HG02981 (cell line): ENCODE measurements around the gene PDS5B.

ENCODE experiments used
- ATAC-seq: cut with Tn5 transposase; IDR thresholded peaks from one replicate; pipeline ENCODE4 v1.9.1; 2021; ENCODE audit warnings: mild to moderate bottlenecking, moderate library complexity; ENCODE audit not compliant: unreplicated experiment

Gene PDS5B

DNA sequence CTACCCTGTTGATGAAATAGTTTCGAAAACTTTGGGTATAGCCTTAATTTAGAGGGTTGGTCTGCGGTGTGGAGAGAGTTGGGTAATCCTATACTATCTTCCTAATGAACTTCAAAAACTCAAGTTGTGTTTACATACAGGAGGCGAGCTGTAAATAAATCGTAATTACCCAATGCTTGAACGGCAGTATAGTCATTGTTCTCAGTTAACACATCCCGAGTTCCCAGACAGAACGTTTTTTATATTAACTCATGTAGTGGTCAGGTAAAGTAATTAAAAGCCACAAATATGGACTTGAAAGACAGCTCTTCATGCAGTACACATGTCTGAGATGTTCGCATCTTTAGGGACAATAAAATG lies 1.5 kb downstream of the PDS5B start:
- no peak for ATAC-seq

- no peak for ATAC-seq
These were observed 2.5 kb downstream of the PDS5B start for GRCh38 chr13:32588736-32589135.

DNA sequence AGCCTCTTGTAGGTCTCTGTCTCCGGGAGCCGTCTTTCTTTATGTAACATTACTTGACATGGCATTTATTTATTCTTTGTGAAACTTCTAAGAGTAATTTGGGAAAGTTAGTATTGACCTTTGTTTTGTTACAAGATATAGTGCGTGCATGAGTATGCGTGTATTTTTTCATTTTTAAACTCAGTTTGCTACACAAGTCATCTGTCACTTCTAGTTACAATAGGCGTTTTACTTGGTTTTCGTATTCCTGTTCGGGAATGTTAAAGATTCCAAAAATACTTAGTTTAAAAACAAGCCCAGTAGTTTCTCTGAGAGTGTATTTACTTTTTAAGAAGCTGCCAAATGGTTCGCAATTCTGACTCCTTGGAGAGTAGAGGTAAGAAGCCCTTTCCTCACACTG lies 3.2 kb downstream of the PDS5B start:
- ATAC-seq = no peak

GRCh38 chr13:32590266-32590665 lies 4.0 kb downstream of the PDS5B start:
- ATAC-seq = no peak

DNA sequence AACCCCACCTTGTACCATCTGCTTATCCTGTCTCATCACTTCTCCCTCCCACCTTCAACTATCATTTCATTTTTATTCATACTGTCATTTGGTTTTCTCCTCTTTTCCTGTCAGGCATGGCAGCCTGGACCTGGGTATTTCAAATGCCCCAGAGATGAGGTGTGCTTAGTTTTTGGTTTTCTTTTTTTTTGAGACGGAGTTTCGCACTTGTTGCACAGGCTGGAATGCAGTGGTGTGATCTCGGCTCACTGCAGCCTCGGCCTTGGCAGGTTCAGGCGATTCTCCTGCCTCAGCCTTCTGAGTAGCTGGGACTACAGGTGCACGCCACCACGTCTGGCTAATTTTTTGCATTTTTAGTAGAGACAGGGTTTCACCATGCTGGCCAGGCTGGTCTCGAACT lies 5.8 kb downstream of the PDS5B start:
- no peak for ATAC-seq

GRCh38 chr13:32594157-32594738 lies 8.0 kb downstream of the PDS5B start:
- ATAC-seq = no peak

DNA sequence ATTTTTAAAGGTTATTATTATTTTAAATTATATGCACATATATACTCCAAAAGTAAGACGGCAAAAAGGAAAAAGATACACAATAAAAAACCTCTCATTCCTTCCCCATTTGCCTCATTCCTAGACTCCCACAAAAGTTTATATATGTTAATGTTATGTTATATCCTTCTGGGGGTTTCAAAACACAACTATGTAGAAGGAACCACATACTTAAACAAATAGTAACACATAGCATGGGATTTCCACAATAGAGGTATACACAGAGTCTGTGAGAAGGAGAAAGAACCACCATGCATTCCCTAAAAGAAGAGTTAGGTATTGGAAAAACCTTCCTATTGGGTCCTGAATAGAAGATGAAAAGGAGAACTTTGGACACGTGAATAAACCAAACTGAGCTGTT lies 9.1 kb downstream of the PDS5B start:
- no peak for ATAC-seq

- ATAC-seq = no peak
These were observed 14.6 kb downstream of the PDS5B start for GRCh38 chr13:32600890-32601289.

DNA sequence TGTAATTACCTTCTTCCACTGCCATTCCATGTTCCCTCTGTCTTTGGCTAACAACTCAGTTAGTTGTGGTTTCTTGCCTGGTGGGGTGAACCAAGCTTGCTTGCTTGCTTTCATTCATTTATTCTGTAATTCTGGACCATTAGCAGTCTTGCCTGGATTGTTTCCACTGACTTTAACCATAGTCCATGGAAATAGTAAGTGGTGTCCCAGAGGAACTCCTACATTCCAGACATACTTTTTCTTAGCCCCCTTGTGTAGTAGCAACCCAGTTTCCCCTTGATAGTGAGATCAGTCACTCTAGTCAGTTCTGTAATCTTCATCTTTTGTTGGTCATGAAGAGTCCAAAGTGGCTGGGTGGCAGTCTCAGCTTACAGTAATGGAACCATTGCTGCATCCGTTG lies 23.2 kb downstream of the PDS5B start:
- ATAC-seq = no peak

GRCh38 chr13:32610538-32610937 lies 24.3 kb downstream of the PDS5B start:
- ATAC-seq = no peak

- ATAC-seq = no peak
These were observed 24.7 kb downstream of the PDS5B start for GRCh38 chr13:32610977-32611376.

DNA sequence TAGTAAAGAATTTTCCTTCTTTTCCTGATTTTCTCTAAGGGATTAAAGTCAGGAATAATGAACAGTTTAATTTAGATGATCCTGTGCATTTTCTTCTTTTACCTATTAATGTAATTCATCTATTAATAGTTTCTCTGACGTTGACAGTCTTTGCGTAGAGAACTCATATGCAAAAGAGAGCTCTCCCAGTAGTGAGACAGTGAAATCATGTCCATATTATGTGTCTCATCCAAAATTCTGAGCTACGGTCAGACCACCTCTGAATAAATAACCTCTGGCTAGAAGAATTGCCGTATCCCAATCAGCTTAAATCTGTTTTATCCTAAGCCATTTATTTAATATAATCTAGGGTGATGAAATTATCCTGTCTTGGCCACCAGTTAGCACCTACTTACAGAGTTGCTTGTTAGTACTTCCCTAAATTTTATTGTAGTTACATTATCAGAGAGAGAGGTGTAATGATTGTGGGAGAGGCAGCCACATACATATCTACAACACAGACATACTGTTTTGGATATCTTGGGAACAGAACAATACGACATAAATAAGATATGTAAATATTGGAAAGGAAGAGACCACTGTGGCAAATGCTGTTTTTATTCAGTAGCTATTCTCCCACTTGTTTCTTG lies 30.7 kb downstream of the PDS5B start:
- ATAC-seq = no peak

- ATAC-seq = no peak
These were observed 36.6 kb downstream of the PDS5B start for GRCh38 chr13:32622827-32623226.

GRCh38 chr13:32624441-32624840 lies 38.2 kb downstream of the PDS5B start:
- no peak for ATAC-seq

DNA sequence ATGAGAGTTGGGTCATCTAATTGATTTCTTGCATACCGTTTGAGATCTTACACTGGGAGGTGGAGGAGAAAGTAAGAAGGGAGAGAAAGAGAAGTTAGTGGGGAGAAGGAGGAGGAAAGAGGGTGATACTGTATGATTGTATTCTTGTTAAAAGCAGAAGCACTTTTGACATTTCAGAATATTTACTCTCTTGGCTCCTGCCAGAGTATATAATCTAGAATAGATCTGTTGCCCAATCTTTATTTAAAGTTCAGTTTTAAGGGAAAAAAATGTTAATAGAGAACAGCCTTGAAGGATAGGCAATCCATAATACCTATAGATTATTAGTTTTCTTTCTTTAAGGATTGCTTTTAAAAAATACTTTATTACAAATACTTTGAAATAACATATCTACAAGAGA lies 41.5 kb downstream of the PDS5B start:
- no peak for ATAC-seq

DNA sequence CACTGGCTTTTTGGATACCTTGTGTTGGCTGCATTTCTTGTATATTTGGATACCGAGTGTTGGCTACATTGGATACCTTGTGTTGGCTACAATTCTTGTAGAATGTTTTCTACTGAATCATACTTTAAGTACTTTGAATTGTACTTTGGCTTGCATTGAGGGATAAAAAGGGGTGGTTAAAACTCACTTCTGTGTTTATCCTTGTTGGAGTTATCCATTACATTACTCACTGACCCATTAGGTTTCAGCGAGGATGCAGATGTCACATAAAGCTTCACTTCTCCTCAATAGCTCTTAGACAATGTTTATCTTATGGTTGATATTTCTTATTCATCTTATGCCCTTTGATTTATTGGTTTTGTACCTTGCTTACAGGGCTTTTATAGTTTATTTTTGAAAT lies 43.1 kb downstream of the PDS5B start:
- ATAC-seq = no peak

- no peak for ATAC-seq
These were observed 43.6 kb downstream of the PDS5B start for GRCh38 chr13:32629866-32630265.

DNA sequence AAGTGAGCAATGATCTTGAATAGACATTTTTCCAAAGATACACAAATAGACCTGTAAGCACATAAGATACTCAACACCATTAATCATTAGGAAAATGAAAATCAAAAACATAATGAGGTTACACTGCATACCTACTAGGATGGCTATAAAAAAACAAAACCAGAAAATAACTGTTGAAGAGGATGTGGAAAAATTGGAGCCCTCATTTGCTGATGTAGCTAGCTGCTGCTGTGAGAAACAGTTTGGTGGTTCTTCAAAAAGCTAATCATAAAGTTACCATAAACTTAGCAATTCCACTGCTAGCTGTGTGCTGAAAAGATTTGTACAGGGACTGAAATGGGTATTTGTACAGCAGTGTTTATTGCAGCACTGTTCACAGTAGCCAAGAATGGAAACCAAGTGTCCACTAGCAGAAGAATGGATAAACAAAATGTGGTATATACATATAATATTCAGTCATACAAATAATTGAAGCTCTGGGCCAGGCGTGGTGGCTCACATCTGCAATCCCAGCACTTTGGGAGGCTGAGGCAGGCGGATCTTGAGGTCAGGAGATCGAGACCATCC lies 46.2 kb downstream of the PDS5B start:
- ATAC-seq = no peak

GRCh38 chr13:32636711-32637110 lies 50.5 kb downstream of the PDS5B start:
- ATAC-seq = no peak

- ATAC-seq = no peak
These were observed 52.5 kb downstream of the PDS5B start for GRCh38 chr13:32638739-32639138.

DNA sequence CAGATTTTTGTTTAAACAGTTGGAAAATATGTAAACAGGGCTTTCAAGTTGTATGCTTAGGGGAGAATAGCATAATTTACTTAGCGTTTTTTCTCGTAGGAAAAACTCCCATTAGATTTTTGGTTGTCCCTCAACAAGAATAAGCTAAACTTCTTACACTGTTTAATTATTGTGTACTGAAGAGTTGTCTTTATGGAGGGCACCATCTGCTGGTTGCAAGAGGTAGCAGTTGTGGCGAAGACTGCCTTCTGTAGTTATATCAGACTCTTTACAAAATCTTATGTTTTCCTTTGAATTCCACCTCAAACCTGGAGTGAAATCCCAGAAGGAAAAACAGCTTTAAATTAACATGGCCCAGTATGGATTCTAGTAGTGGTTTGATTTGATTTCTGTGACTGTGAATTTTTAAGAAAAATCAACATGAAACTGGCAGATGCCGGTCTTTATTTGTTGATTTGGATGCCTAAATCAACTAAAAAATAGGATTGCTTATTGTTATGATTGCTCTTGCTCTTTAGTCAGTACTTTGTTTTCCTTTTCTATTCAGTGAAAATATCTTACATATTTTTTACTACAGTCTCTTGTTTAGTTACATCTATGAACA lies 53.4 kb downstream of the PDS5B start:
- no peak for ATAC-seq

DNA sequence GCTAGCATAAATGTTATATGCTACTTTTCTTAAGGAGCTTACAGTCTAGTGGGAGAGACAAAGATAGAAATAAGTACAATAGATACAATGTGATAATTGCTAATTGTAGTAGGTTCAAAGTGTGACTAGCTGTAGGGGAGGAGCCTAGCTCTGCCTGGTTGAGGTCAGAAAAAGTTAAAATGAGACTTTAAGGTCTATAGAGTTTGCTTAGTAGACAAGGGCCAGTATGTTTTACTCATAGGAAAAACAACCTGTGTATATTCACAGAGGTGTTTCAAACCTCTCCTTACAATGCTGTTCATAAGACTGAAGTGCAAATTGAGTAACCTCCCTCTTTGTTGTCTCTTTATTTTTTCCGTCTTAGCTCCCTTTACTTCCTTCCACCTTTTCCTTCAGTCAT lies 56.1 kb downstream of the PDS5B start:
- ATAC-seq = no peak
